Astrocyte (in vitro differentiated cells and primary cell): ENCODE measurements around the gene ALK.

Source experiments
- CTCF ChIP-seq: IDR thresholded peaks from 2 replicates; pipeline ENCODE4 v1.5.1; 2011; ENCODE audit warnings: low read depth, mild to moderate bottlenecking, inconsistent platforms, low read length, moderate library complexity; ENCODE audit not compliant: insufficient read depth
- EZH2 ChIP-seq: IDR thresholded peaks from 2 replicates; pipeline ENCODE4 v1.6.1; 2012; ENCODE audit warnings: mild to moderate bottlenecking, low read length, inconsistent platforms; ENCODE audit not compliant: insufficient read depth

- TF ChIP-seq CTCF = no peak
- TF ChIP-seq EZH2 = no peak
These were observed 40.2 kb downstream of the ALK start for GRCh38 chr2:29881089-29881730.
